ENCODE data around the gene DDX31.

Gene DDX31

GRCh38 chr9:132616725-132617124 lies 53.1 kb downstream of the DDX31 start:
- H3K4me3 ChIP-seq (ENCODE audit: low read depth, low read length), result no peak overlapping the region
- TF ChIP-seq CTCF (IDR thresholded peaks at IDR 0.05; ENCODE audit: low read depth, low read length, missing control alignments), result no peak
- no peak for DNase-seq (ENCODE audit: low read depth)

GRCh38 chr9:132615774-132616173 lies 54.0 kb downstream of the DDX31 start:
- no peak for TF ChIP-seq CTCF (IDR thresholded peaks at IDR 0.05; ENCODE audit: low read depth, low read length, missing control alignments)
- no peak overlapping the region for H3K4me3 ChIP-seq (ENCODE audit: low read depth, low read length)
- DNase-seq (ENCODE audit: low read depth), result no peak

GRCh38 chr9:132614324-132614723 lies 55.5 kb downstream of the DDX31 start:
- no peak for TF ChIP-seq CTCF (IDR thresholded peaks at IDR 0.05; ENCODE audit: low read depth, low read length, missing control alignments)
- no peak for DNase-seq (ENCODE audit: low read depth)
- H3K4me3 ChIP-seq (ENCODE audit: low read depth, low read length), result no peak overlapping the region

GRCh38 chr9:132610661-132611060 lies 59.1 kb downstream of the DDX31 start:
- H3K4me3 ChIP-seq (ENCODE audit: low read depth, low read length), result no peak overlapping the region
- no peak for TF ChIP-seq CTCF (IDR thresholded peaks at IDR 0.05; ENCODE audit: low read depth, low read length, missing control alignments)
- DNase-seq (ENCODE audit: low read depth), result no peak

- no peak for DNase-seq (ENCODE audit: low read depth)
- H3K4me3 ChIP-seq (ENCODE audit: low read depth, low read length), result no peak overlapping the region
- TF ChIP-seq CTCF (IDR thresholded peaks at IDR 0.05; ENCODE audit: low read depth, low read length, missing control alignments), result no peak
Observed at GRCh38 chr9:132609829-132610228, 60.0 kb downstream of the DDX31 start.

- TF ChIP-seq CTCF (IDR thresholded peaks at IDR 0.05; ENCODE audit: low read depth, low read length, missing control alignments), result no peak
- no peak for DNase-seq (ENCODE audit: low read depth)
- no peak overlapping the region for H3K4me3 ChIP-seq (ENCODE audit: low read depth, low read length)
Observed at GRCh38 chr9:132609184-132609583, 60.6 kb downstream of the DDX31 start.

- no peak for DNase-seq (ENCODE audit: low read depth)
- no peak for TF ChIP-seq CTCF (IDR thresholded peaks at IDR 0.05; ENCODE audit: low read depth, low read length, missing control alignments)
- no peak overlapping the region for H3K4me3 ChIP-seq (ENCODE audit: low read depth, low read length)
Observed at GRCh38 chr9:132606066-132606465, 63.7 kb downstream of the DDX31 start.

Measured in GM12864 (cell line).